Ovary (tissue), 3 donors: ENCODE results near the gene LRRIQ1.

Source experiments
- CTCF ChIP-seq, 3 donors: fragments of 450-650 bp in 2 of 3; fragments of 200-600 bp in 1 of 3; IDR thresholded peaks; one replicate each; pipeline versions ENCODE4 v1.5.1 to v1.8.0; 2016 to 2022; ENCODE audit warnings: antibody characterized with exemption in 3 of 3, mild to moderate bottlenecking in 1 of 3
- EP300 ChIP-seq: sonication (generic); formaldehyde crosslinking; IDR thresholded peaks from one replicate; pipeline ENCODE4 v1.6.1; 2017; ENCODE audit warnings: antibody characterized with exemption
- POLR2A ChIP-seq: fragments of 450-650 bp; IDR thresholded peaks from one replicate; pipeline ENCODE4 v1.6.1; 2017; ENCODE audit warnings: antibody characterized with exemption, mild to moderate bottlenecking, moderate library complexity
- donor health status: DM: no; HTN: no; CAD: no.

GRCh38 chr12:85280984-85281630 is 245.0 kb downstream of the LRRIQ1 start:
- TF ChIP-seq CTCF (IDR thresholded peaks at IDR 0.05), result no peak
- no peak for TF ChIP-seq POLR2A
- no peak for TF ChIP-seq EP300
